Parathyroid adenoma (tissue), 2 donors: ENCODE results near the gene SHBG.

ENCODE experiments used
- H2AFZ ChIP-seq: fragments of 300-600 bp; sonication (generic); one replicate; pipeline ENCODE4 v1.7.0; 2017; ENCODE audit warnings: antibody characterized with exemption, mild to moderate bottlenecking
- H3K27ac ChIP-seq: fragments of 300-600 bp; sonication (generic); one replicate; pipeline ENCODE4 v1.7.0; 2017
- H3K27me3 ChIP-seq: fragments of 300-600 bp; sonication (generic); one replicate; pipeline ENCODE4 v1.7.0; 2017; ENCODE audit warnings: low read length; ENCODE audit not compliant: control insufficient read depth, insufficient read depth
- H3K36me3 ChIP-seq: fragments of 300-600 bp; sonication (generic); one replicate; pipeline ENCODE4 v1.7.0; 2017; ENCODE audit warnings: low read length; ENCODE audit not compliant: control insufficient read depth, insufficient read depth
- H3K4me1 ChIP-seq: fragments of 300-600 bp; sonication (generic); one replicate; pipeline ENCODE4 v1.7.0; 2017; ENCODE audit warnings: control low read depth
- H3K4me2 ChIP-seq: fragments of 300-600 bp; sonication (generic); one replicate; pipeline ENCODE4 v1.7.0; 2017; ENCODE audit warnings: low read length
- H3K4me3 ChIP-seq: fragments of 300-600 bp; sonication (generic); one replicate; pipeline ENCODE4 v1.7.0; 2017; ENCODE audit warnings: low read depth, low read length
- H3K79me2 ChIP-seq: fragments of 300-600 bp; sonication (generic); one replicate; pipeline ENCODE4 v1.7.0; 2017; ENCODE audit warnings: control low read depth
- H3K9ac ChIP-seq: fragments of 300-600 bp; sonication (generic); one replicate; pipeline ENCODE4 v1.7.0; 2017; ENCODE audit warnings: mild to moderate bottlenecking
- H3K9me3 ChIP-seq: fragments of 300-600 bp; sonication (generic); one replicate; pipeline ENCODE4 v1.7.0; 2017; ENCODE audit warnings: low read length; ENCODE audit not compliant: control insufficient read depth
- CTCF ChIP-seq: fragments of 300-600 bp; sonication (generic); IDR thresholded peaks from one replicate; pipeline ENCODE4 v1.7.0; 2017; ENCODE audit warnings: antibody characterized with exemption, mild to moderate bottlenecking
- donor health status: primary hyperparathyroidism.

SHBG gene

GRCh38 chr17:7589204-7589868 is 40.6 kb upstream of the SHBG start:
- Histone ChIP-seq H3K36me3 (no peaks in the 10 kb centered on the region), H3K27ac (peak overlapping the region; percentile 0), H3K79me2 (peaks cover 5% of the 10 kb centered on the region), H3K9ac (no peak overlapping the region), H3K4me3 (no peak overlapping the region), H3K4me2 (no peak overlapping the region), H3K27me3 (no peaks in the 10 kb centered on the region), H2AFZ (peak overlapping the region; percentile 81), H3K9me3 (no peaks in the 10 kb centered on the region), H3K4me1 (peaks cover 9% of the 10 kb centered on the region)
- TF ChIP-seq CTCF = peak; percentile 92

- Histone ChIP-seq H3K4me2 (no peak within 1 kb of the TSS), H3K27me3 (no peaks in the 10 kb centered on the region), H3K4me3 (no peak within 1 kb of the TSS), H3K4me1 (peaks cover 4% of the 10 kb centered on the region), H2AFZ (peak within 1 kb of the TSS; percentile 81), H3K9ac (no peak within 1 kb of the TSS), H3K27ac (peak within 1 kb of the TSS; percentile 0), H3K36me3 (no peaks in the 10 kb centered on the region), H3K79me2 (no peaks in the 10 kb centered on the region), H3K9me3 (no peaks in the 10 kb centered on the region)
- TF ChIP-seq CTCF = no peak
Observed at GRCh38 chr17:7589891-7590691, 39.8 kb upstream of the SHBG start, which contains the start of gene SOX15. Gene SOX15 (minus strand): TSS chr17:7590094. CDS start chr17:7589676, 418 bp downstream.

GRCh38 chr17:7590743-7591142 is 39.2 kb upstream of the SHBG start:
- no peak overlapping the region for H2AFZ ChIP-seq
- H3K79me2 ChIP-seq = no peaks in the 10 kb centered on the region
- H3K36me3 ChIP-seq = no peaks in the 10 kb centered on the region
- H3K9me3 ChIP-seq = no peaks in the 10 kb centered on the region
- H3K4me2 ChIP-seq = no peak overlapping the region
- TF ChIP-seq CTCF = no peak
- H3K9ac ChIP-seq = no peak overlapping the region
- peaks cover 4% of the 10 kb centered on the region for H3K4me1 ChIP-seq
- H3K4me3 ChIP-seq = no peak overlapping the region
- H3K27me3 ChIP-seq = no peaks in the 10 kb centered on the region
- no peak overlapping the region for H3K27ac ChIP-seq

- no peak overlapping the region for H2AFZ ChIP-seq
- H3K27me3 ChIP-seq = no peaks in the 10 kb centered on the region
- H3K27ac ChIP-seq = no peak overlapping the region
- peaks cover 4% of the 10 kb centered on the region for H3K4me1 ChIP-seq
- H3K4me2 ChIP-seq = no peak overlapping the region
- no peak overlapping the region for H3K4me3 ChIP-seq
- no peak for TF ChIP-seq CTCF
- no peaks in the 10 kb centered on the region for H3K79me2 ChIP-seq
- H3K9me3 ChIP-seq = no peaks in the 10 kb centered on the region
- H3K36me3 ChIP-seq = no peaks in the 10 kb centered on the region
- no peak overlapping the region for H3K9ac ChIP-seq
Observed at GRCh38 chr17:7591596-7591995, 38.3 kb upstream of the SHBG start.
